HEK293T (cell line): ENCODE data around the gene IL24.

Experiments
- CTCF ChIA-PET: fragments of 350-600 bp; formaldehyde crosslinking; extraction: SDS; loops from one replicate; lab custom pipeline; 2021; ENCODE audit warnings: antibody characterized with exemption, inconsistent platforms; lab: Yijun Ruan, JAX
- POLR2A ChIA-PET: fragments of 350-600 bp; formaldehyde crosslinking; extraction: SDS; loops from one replicate; lab custom pipeline; 2020; ENCODE audit warnings: antibody characterized with exemption, inconsistent platforms; lab: Yijun Ruan, JAX
- DNase-seq: peaks from one replicate; pipeline ENCODE4 v3.0.0; 2012; ENCODE audit warnings: mixed read lengths; ENCODE audit errors: extremely low spot score
- ARNT ChIP-seq: fragments of 450-650 bp; IDR thresholded peaks from 2 replicates; pipeline ENCODE4 v1.6.1; 2017; ENCODE audit warnings: mild to moderate bottlenecking
- BHLHE40 ChIP-seq: fragments of 450-650 bp; IDR thresholded peaks from 2 replicates; pipeline ENCODE4 v1.6.1; 2016; ENCODE audit warnings: mild to moderate bottlenecking, moderate library complexity, borderline replicate concordance
- CTBP1 ChIP-seq: fragments of 450-650 bp; IDR thresholded peaks from 2 replicates; pipeline ENCODE4 v1.6.1; 2016; ENCODE audit warnings: borderline replicate concordance
- ELF4 ChIP-seq: fragments of 450-650 bp; IDR thresholded peaks from 2 replicates; pipeline ENCODE4 v1.6.1; 2017; ENCODE audit warnings: antibody characterized with exemption
- FOXA1 ChIP-seq: fragments of 450-650 bp; IDR thresholded peaks from 2 replicates; pipeline ENCODE4 v1.6.1; 2016; ENCODE audit warnings: mild to moderate bottlenecking
- FOXK2 ChIP-seq: fragments of 450-650 bp; IDR thresholded peaks from 2 replicates; pipeline ENCODE4 v1.6.1; 2016; ENCODE audit warnings: mild to moderate bottlenecking
- FOXM1 ChIP-seq: fragments of 450-650 bp; IDR thresholded peaks from 2 replicates; pipeline ENCODE4 v1.6.1; 2017; ENCODE audit warnings: mild to moderate bottlenecking, borderline replicate concordance
- HDGF ChIP-seq: fragments of 450-650 bp; IDR thresholded peaks from 2 replicates; pipeline ENCODE4 v1.6.1; 2017; ENCODE audit warnings: antibody characterized with exemption, borderline replicate concordance
- L3MBTL2 ChIP-seq: fragments of 450-650 bp; conservative IDR thresholded peaks from 2 replicates; pipeline ENCODE4 v1.6.1; 2016; ENCODE audit warnings: mild to moderate bottlenecking
- LEF1 ChIP-seq: fragments of 450-650 bp; IDR thresholded peaks from 2 replicates; pipeline ENCODE4 v1.6.1; 2017; ENCODE audit warnings: mild to moderate bottlenecking, borderline replicate concordance
- NFRKB ChIP-seq: fragments of 450-650 bp; IDR thresholded peaks from 2 replicates; pipeline ENCODE4 v1.6.1; 2016; ENCODE audit warnings: mild to moderate bottlenecking, moderate library complexity
- PKNOX1 ChIP-seq: fragments of 450-650 bp; IDR thresholded peaks from 2 replicates; pipeline ENCODE4 v1.6.1; 2016
- SP1 ChIP-seq: fragments of 450-650 bp; IDR thresholded peaks from 2 replicates; pipeline ENCODE4 v1.6.1; 2017
- SUZ12 ChIP-seq: fragments of 450-650 bp; IDR thresholded peaks from 2 replicates; pipeline ENCODE4 v1.6.1; 2016; ENCODE audit warnings: mild to moderate bottlenecking
- TARDBP ChIP-seq: fragments of 450-650 bp; IDR thresholded peaks from 2 replicates; pipeline ENCODE4 v1.6.1; 2016
- ZNF384 ChIP-seq: fragments of 450-650 bp; IDR thresholded peaks from 2 replicates; pipeline ENCODE4 v1.6.1; 2016

Gene IL24

GRCh38 chr1:206916000-206916709 lies 18.9 kb downstream of the IL24 start:
- POLR2A ChIA-PET, result interaction anchor here (1.3 kb wide), 1 partner anchor 9 kb away, joined by 4 read pairs; no protein-coding TSS in a partner anchor
- DNase-seq, result no peak
- no peak for TF ChIP-seq FOXM1
- TF ChIP-seq FOXA1, result no peak
- TF ChIP-seq ARNT, result no peak
- TF ChIP-seq L3MBTL2, result no peak
- no peak for TF ChIP-seq SP1
- no peak for TF ChIP-seq FOXK2
- no peak for TF ChIP-seq CTBP1
- no peak for TF ChIP-seq LEF1
- no peak for TF ChIP-seq NFRKB
- TF ChIP-seq TARDBP, result no peak
- TF ChIP-seq ELF4, result no peak
- TF ChIP-seq SUZ12, result no peak
- TF ChIP-seq PKNOX1, result no peak
- no peak for TF ChIP-seq HDGF
- TF ChIP-seq BHLHE40, result no peak
- TF ChIP-seq ZNF384, result no peak
- CTCF ChIA-PET, result interaction anchor here (1.6 kb wide), 1 partner anchor 16 kb away, joined by 3 read pairs; no protein-coding TSS in a partner anchor

GRCh38 chr1:206918076-206918475 lies 20.8 kb downstream of the IL24 start:
- POLR2A ChIA-PET, result no interaction called here
- CTCF ChIA-PET, result no interaction called here
- TF ChIP-seq FOXM1, result no peak
- no peak for TF ChIP-seq SUZ12
- no peak for TF ChIP-seq ZNF384
- no peak for TF ChIP-seq FOXA1
- TF ChIP-seq ARNT, result no peak
- no peak for TF ChIP-seq PKNOX1
- TF ChIP-seq ELF4, result no peak
- TF ChIP-seq NFRKB, result no peak
- no peak for TF ChIP-seq BHLHE40
- no peak for TF ChIP-seq L3MBTL2
- DNase-seq, result no peak

- ChIA-PET CTCF (interaction anchor here (0.7 to 2.1 kb wide), 2 partner anchors 9 to 10 kb away, joined by 3 to 4 read pairs; no protein-coding TSS in a partner anchor), POLR2A (interaction anchor here (1.2 kb wide), 1 partner anchor 287 kb away, joined by 3 read pairs; no protein-coding TSS in a partner anchor)
- DNase-seq, result no peak
- no peak for TF ChIP-seq FOXM1
- no peak for TF ChIP-seq FOXA1
- TF ChIP-seq PKNOX1, result no peak
- TF ChIP-seq SUZ12, result no peak
- TF ChIP-seq L3MBTL2, result no peak
- no peak for TF ChIP-seq HDGF
- no peak for TF ChIP-seq TARDBP
- TF ChIP-seq FOXK2, result no peak
- TF ChIP-seq ELF4, result no peak
- no peak for TF ChIP-seq SP1
- no peak for TF ChIP-seq NFRKB
Observed at GRCh38 chr1:206921772-206922265, 24.6 kb downstream of the IL24 start, which contains the start of gene FCMR. FCMR (minus strand) TSS chr1:206921941; CDS start chr1:206921854, 87 bp downstream.

- ChIA-PET CTCF (interaction anchor here (0.7 to 2.1 kb wide), 2 partner anchors 8 to 9 kb away, joined by 3 to 4 read pairs; no protein-coding TSS in a partner anchor), POLR2A (no interaction called here)
- DNase-seq, result no peak
- no peak for TF ChIP-seq NFRKB
- no peak for TF ChIP-seq BHLHE40
- TF ChIP-seq FOXM1, result no peak
- TF ChIP-seq SUZ12, result no peak
- TF ChIP-seq HDGF, result no peak
- TF ChIP-seq ARNT, result no peak
- TF ChIP-seq FOXK2, result no peak
- TF ChIP-seq LEF1, result no peak
- no peak for TF ChIP-seq ELF4
- no peak for TF ChIP-seq ZNF384
- TF ChIP-seq TARDBP, result no peak
- no peak for TF ChIP-seq CTBP1
- no peak for TF ChIP-seq SP1
- TF ChIP-seq PKNOX1, result no peak
- TF ChIP-seq L3MBTL2, result no peak
- no peak for TF ChIP-seq FOXA1
Observed at GRCh38 chr1:206922524-206922923, 25.3 kb downstream of the IL24 start.
